Endothelial cell (in vitro differentiated cells): ENCODE measurements around the gene ERC1. TPM values are rescaled to one million over a fixed set of nuclear protein-coding genes. Genes with fewer than 3 reads are reported as not detected.
"Not testable (repeated sequence)": the region's sequence is repeated elsewhere in the genome, so short reads cannot be mapped to it uniquely, and the experiment has no call there.

ENCODE experiments used
- DNase-seq: peaks from one replicate; pipeline ENCODE4 v3.0.0; 2021; ENCODE audit warnings: low spot score
- H3K27ac Mint-ChIP-seq: one replicate; pipeline ENCODE4 v1.8.0; 2021; ENCODE audit warnings: mixed read lengths, inconsistent platforms; ENCODE audit not compliant: unreplicated experiment
- H3K27me3 Mint-ChIP-seq: one replicate; pipeline ENCODE4 v1.8.0; 2021; ENCODE audit warnings: mild to moderate bottlenecking, moderate library complexity, mixed read lengths, inconsistent platforms; ENCODE audit not compliant: unreplicated experiment
- H3K36me3 Mint-ChIP-seq: one replicate; pipeline ENCODE4 v1.8.0; 2021; ENCODE audit warnings: mild to moderate bottlenecking, low read depth, mixed read lengths, inconsistent platforms; ENCODE audit not compliant: unreplicated experiment
- H3K4me1 Mint-ChIP-seq: one replicate; pipeline ENCODE4 v1.8.0; 2021; ENCODE audit warnings: mild to moderate bottlenecking, mixed read lengths, inconsistent platforms; ENCODE audit not compliant: unreplicated experiment
- H3K4me3 Mint-ChIP-seq: one replicate; pipeline ENCODE4 v1.8.0; 2021; ENCODE audit warnings: mild to moderate bottlenecking, mixed read lengths, inconsistent platforms; ENCODE audit not compliant: unreplicated experiment
- H3K9me3 Mint-ChIP-seq: one replicate; pipeline ENCODE4 v1.8.0; 2021; ENCODE audit warnings: mixed read lengths, inconsistent platforms; ENCODE audit not compliant: unreplicated experiment
- CTCF ChIP-seq: fragments of 200-600 bp; sonication (generic); IDR thresholded peaks from one replicate; pipeline ENCODE4 v1.5.0; 2021; ENCODE audit warnings: antibody characterized with exemption; ENCODE audit not compliant: unreplicated experiment
- total RNA-seq: library from RNA; stranded (reverse); fragmentation: NEBNext Ultra II Directional; extraction: Animal tissue kit (Norgen Biotek cat#: 25700); gene quantifications from one replicate; pipeline ENCODE4 v1.2.1, GENCODE V29; 2021; ENCODE audit not compliant: unreplicated experiment

The ERC1 gene
- total RNA-seq, 1 donor from 2014 or later = 57.9 TPM

GRCh38 chr12:1093166-1093751 is 102.2 kb downstream of the ERC1 start:
- no peaks in the 10 kb centered on the region for H3K9me3 Mint-ChIP-seq
- H3K36me3 Mint-ChIP-seq = no peaks in the 10 kb centered on the region
- peak; percentile 61 for DNase-seq
- no peak overlapping the region for H3K27ac Mint-ChIP-seq
- H3K27me3 Mint-ChIP-seq = no peaks in the 10 kb centered on the region
- peak; percentile 50 for TF ChIP-seq CTCF
- no peak overlapping the region for H3K4me3 Mint-ChIP-seq
- H3K4me1 Mint-ChIP-seq = no peaks in the 10 kb centered on the region

GRCh38 chr12:1094714-1095113 is 103.7 kb downstream of the ERC1 start:
- Mint-ChIP-seq H3K27ac (no peak overlapping the region), H3K27me3 (no peaks in the 10 kb centered on the region), H3K4me3 (no peak overlapping the region), H3K9me3 (no peaks in the 10 kb centered on the region), H3K4me1 (peaks cover 2% of the 10 kb centered on the region), H3K36me3 (no peaks in the 10 kb centered on the region)
- TF ChIP-seq CTCF = no peak
- DNase-seq = no peak

- Mint-ChIP-seq H3K4me3 (no peak overlapping the region), H3K27me3 (no peaks in the 10 kb centered on the region), H3K9me3 (no peaks in the 10 kb centered on the region), H3K4me1 (peaks cover 11% of the 10 kb centered on the region), H3K36me3 (no peaks in the 10 kb centered on the region), H3K27ac (no peak overlapping the region)
- no peak for DNase-seq
- no peak for TF ChIP-seq CTCF
Measured at GRCh38 chr12:1099158-1099557, 108.1 kb downstream of the ERC1 start.

- H3K27ac Mint-ChIP-seq, H3K9me3 Mint-ChIP-seq, DNase-seq, H3K27me3 Mint-ChIP-seq, H3K4me3 Mint-ChIP-seq, H3K36me3 Mint-ChIP-seq: not testable (repeated sequence)
- peaks cover 11% of the 10 kb centered on the region for H3K4me1 Mint-ChIP-seq
Measured at GRCh38 chr12:1099618-1100017, 108.6 kb downstream of the ERC1 start.

GRCh38 chr12:1102115-1102514 is 111.1 kb downstream of the ERC1 start:
- H3K4me3 Mint-ChIP-seq = no peak overlapping the region
- H3K4me1 Mint-ChIP-seq = peaks cover 11% of the 10 kb centered on the region
- no peak overlapping the region for H3K27ac Mint-ChIP-seq
- TF ChIP-seq CTCF = no peak
- no peaks in the 10 kb centered on the region for H3K36me3 Mint-ChIP-seq
- DNase-seq = no peak
- H3K27me3 Mint-ChIP-seq = no peaks in the 10 kb centered on the region
- H3K9me3 Mint-ChIP-seq = no peaks in the 10 kb centered on the region
